Omental fat pad (tissue), 4 donors: ENCODE data around the gene ARPC3. TPM values are rescaled to one million over a fixed set of nuclear protein-coding genes. Genes with fewer than 3 reads are reported as not detected.
A peak's percentile ranks its signal among the peaks of the same experiment; 100 is the strongest.

Experiments
- ATAC-seq: fragments of 150-250 bp; one replicate; pipeline ENCODE4 v1.9.1; 2016; ENCODE audit warnings: mild to moderate bottlenecking, moderate library complexity; ENCODE audit not compliant: low FRiP score
- DNase-seq: peaks from one replicate; pipeline ENCODE4 v3.0.0-alpha.2; 2019; ENCODE audit warnings: low spot score
- small RNA-seq: library from RNA; depleted of rRNA; stranded (forward); fragments of <200 nt; gene quantifications from one replicate; pipeline ENCODE3, GENCODE V24; 2016
- total RNA-seq, 4 donors: library from RNA; depleted of rRNA; stranded (reverse); fragments of >200 nt; gene quantifications; one replicate each; pipeline ENCODE4 v1.1.0, GENCODE V29; 2016
- TF ChIP-seq, protein P1 (sequence below), 3 donors: fragments of 450-650 bp; IDR thresholded peaks; one replicate each; pipeline ENCODE4 v1.5.1; 2016 to 2017; ENCODE audit warnings: antibody characterized with exemption in 3 of 3, mild to moderate bottlenecking in 3 of 3, moderate library complexity in 2 of 3

ARPC3 gene
- total RNA-seq, 4 donors from 2014 or later: 389 to 434 (median 424) TPM

DNA sequence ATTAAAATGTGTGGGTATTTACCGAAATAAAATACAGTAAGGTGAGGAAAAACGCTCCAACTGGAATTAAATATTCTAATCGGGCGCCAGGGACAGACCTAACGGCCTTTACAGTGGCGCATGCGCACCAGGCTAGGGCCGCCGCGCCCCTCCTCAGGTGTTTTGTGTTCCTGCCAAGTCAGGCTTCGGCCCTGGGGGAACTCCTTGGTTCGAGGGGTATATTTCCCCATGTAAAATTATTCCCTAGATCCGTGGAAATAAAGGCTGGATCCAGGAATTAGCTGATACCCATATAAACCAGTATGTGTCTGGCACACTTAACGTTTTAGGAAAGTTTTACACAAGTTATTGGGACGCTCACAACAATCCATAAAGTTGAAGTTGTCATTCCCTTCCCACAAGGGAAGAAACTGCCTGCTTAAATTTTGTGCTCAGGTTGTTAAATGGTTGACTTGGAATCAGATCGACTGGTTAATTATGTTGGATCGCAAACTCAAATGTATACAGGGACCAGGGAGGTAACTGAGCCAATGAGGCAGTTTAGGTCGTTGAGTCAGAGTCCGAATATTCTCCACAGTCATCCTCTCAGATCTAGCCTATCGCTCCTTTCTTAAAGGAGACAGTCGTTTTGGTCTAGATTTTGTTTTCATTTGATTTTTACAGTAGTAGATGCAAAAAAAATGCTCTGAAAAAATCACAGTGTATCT lies 46.0 kb downstream of the ARPC3 start:
- TF ChIP-seq, protein P1, sequence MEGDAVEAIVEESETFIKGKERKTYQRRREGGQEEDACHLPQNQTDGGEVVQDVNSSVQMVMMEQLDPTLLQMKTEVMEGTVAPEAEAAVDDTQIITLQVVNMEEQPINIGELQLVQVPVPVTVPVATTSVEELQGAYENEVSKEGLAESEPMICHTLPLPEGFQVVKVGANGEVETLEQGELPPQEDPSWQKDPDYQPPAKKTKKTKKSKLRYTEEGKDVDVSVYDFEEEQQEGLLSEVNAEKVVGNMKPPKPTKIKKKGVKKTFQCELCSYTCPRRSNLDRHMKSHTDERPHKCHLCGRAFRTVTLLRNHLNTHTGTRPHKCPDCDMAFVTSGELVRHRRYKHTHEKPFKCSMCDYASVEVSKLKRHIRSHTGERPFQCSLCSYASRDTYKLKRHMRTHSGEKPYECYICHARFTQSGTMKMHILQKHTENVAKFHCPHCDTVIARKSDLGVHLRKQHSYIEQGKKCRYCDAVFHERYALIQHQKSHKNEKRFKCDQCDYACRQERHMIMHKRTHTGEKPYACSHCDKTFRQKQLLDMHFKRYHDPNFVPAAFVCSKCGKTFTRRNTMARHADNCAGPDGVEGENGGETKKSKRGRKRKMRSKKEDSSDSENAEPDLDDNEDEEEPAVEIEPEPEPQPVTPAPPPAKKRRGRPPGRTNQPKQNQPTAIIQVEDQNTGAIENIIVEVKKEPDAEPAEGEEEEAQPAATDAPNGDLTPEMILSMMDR (IDR thresholded peaks at IDR 0.05): no peak
- peak; percentile 81 for ATAC-seq

DNA sequence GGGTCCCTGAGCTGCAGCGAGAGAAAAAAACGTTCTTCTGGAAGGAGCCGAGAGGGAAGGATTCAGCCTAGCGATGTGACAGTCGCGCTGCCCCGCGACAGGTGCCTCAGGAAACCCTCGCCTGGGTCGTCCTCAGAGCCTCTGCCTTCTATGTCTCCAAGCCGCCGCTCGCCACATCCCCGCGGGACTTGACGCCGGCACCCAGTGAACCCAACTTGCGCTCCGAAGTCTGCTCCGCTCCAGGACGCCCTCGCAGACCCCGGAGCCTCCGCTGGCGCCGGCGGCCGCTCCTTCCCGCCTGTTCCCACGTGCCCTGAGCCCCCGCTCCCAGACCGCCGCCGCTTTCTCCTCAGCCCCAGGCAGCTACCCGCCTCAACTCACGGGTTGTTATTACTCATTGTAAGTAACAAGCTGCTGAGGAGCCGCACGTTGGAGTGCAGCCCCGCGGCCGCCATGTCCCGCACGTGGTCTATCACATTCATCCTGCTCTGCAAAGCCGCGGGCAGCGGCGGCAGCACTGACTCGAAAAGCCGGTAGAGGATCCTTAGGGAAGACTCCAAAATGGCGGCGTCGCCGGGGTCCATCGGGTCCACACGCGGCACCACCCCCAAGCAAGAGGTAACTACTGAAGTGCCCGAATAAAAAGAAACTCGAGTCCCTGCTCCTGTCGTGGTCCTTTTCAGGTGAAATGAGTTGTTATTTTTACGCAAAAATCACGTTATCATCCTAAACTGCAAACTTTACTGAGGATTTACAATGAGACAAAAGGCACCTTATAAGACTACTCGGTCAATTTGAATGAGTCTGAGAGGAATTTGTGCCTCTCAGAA lies 46.8 kb downstream of the ARPC3 start, which contains the start of gene ANAPC7:
TSS of gene ANAPC7 (minus strand) at position 563 of the 830 bp plus-strand sequence. CDS start at position 482, 81 bp downstream.
- TF ChIP-seq, protein P1 (IDR thresholded peaks at IDR 0.05): no peak
- ATAC-seq (peak; percentile 95), DNase-seq (peak; percentile 63)

More for the DNA sequence above, 46.0 kb downstream of the ARPC3 start:
- DNase-seq: peak; percentile 55

Small RNA genes lying within 50 kb of the gene (small RNA-seq; reads per million reads assigned to genes)
- not detected for gene RF00278

Other genes with a start within 250 kb of the ARPC3 start
- 100 to 1,000 TPM; 116 to 238 (median 132) TPM for gene ATP2A2, start 169.1 kb downstream of the ARPC3 start, total RNA-seq
- gene ANAPC7, start 46.6 kb downstream of the ARPC3 start, total RNA-seq: 10 to 100 TPM; 34.6 to 54.8 (median 48.9) TPM
- gene GPN3, start 17.9 kb upstream of the ARPC3 start, total RNA-seq: 10 to 100 TPM; 14.7 to 25.3 (median 21.2) TPM
- gene FAM216A, start 18.5 kb upstream of the ARPC3 start, total RNA-seq: 1 to 10 TPM; 5.0 to 8.0 (median 6.3) TPM
- 10 to 100 TPM; 83.5 to 98.8 (median 86.8) TPM for gene VPS29, start 51.8 kb upstream of the ARPC3 start, total RNA-seq
- under 1 TPM in 2 of 4 donors, not detected in 2; 0.31 to 0.60 TPM for gene RAD9B, start 52.0 kb upstream of the ARPC3 start, total RNA-seq
- gene PPTC7, start 133.0 kb upstream of the ARPC3 start, total RNA-seq: 10 to 100 TPM; 20.8 to 49.1 (median 23.4) TPM
- 10 to 100 TPM; 22.7 to 30.4 (median 25.6) TPM for gene TCTN1, start 163.8 kb upstream of the ARPC3 start, total RNA-seq
- 10 to 100 TPM; 10.9 to 15.6 (median 12.2) TPM for gene HVCN1, start 238.8 kb upstream of the ARPC3 start, total RNA-seq